Measurements from ENCODE around the gene LGALS4.
"Not testable (repeated sequence)": the region's sequence is repeated elsewhere in the genome, so short reads cannot be mapped to it uniquely, and the experiment has no call there.

Gene LGALS4

GRCh38 chr19:38793177-38793576 is 19.6 kb downstream of the LGALS4 start:
- TF ChIP-seq ZC3H10 (CRISPR knock-in tag; IDR thresholded peaks at IDR 0.05) (no peak), GLIS3 (CRISPR knock-in tag; IDR thresholded peaks at IDR 0.05) (no peak), TSHZ2 (CRISPR knock-in tag; IDR thresholded peaks at IDR 0.05) (no peak), SNAI2 (CRISPR knock-in tag; IDR thresholded peaks at IDR 0.05) (no peak), ZNF8 (CRISPR knock-in tag; IDR thresholded peaks at IDR 0.05) (no peak), PPARA (CRISPR knock-in tag; IDR thresholded peaks at IDR 0.05; ENCODE audit: borderline replicate concordance) (no peak), OSR1 (CRISPR knock-in tag; IDR thresholded peaks at IDR 0.05) (no peak), ZNF565 (CRISPR knock-in tag; conservative IDR thresholded peaks at IDR 0.05; ENCODE audit: low read depth) (no peak), ARNTL (CRISPR knock-in tag; IDR thresholded peaks at IDR 0.05; ENCODE audit: borderline replicate concordance, low read depth) (no peak), TCF4 (CRISPR knock-in tag; IDR thresholded peaks at IDR 0.05; ENCODE audit: borderline replicate concordance) (no peak)
- no peak; the same call in 2 of the 3 replicates for ATAC-seq

- no peak for ATAC-seq
- TF ChIP-seq POU6F1 (CRISPR knock-in tag; IDR thresholded peaks at IDR 0.05; ENCODE audit: borderline replicate concordance, low read depth) (no peak), ZC3H10 (CRISPR knock-in tag; IDR thresholded peaks at IDR 0.05) (no peak), SNAI2 (CRISPR knock-in tag; IDR thresholded peaks at IDR 0.05) (no peak), ZNF565 (CRISPR knock-in tag; conservative IDR thresholded peaks at IDR 0.05; ENCODE audit: low read depth) (no peak), ZNF70 (CRISPR knock-in tag; IDR thresholded peaks at IDR 0.05) (no peak), PATZ1 (CRISPR knock-in tag; IDR thresholded peaks at IDR 0.05; ENCODE audit: borderline replicate concordance) (no peak), ARNTL (CRISPR knock-in tag; IDR thresholded peaks at IDR 0.05; ENCODE audit: borderline replicate concordance, low read depth) (no peak), TSHZ2 (CRISPR knock-in tag; IDR thresholded peaks at IDR 0.05) (no peak), ZFP3 (CRISPR knock-in tag; IDR thresholded peaks at IDR 0.05) (no peak), CREB5 (CRISPR knock-in tag; IDR thresholded peaks at IDR 0.05; ENCODE audit: low read depth) (no peak), BACH2 (CRISPR knock-in tag; IDR thresholded peaks at IDR 0.05; ENCODE audit: borderline replicate concordance) (no peak), CSDC2 (CRISPR knock-in tag; IDR thresholded peaks at IDR 0.05) (no peak), TCF4 (CRISPR knock-in tag; IDR thresholded peaks at IDR 0.05; ENCODE audit: borderline replicate concordance) (no peak), PPARA (CRISPR knock-in tag; IDR thresholded peaks at IDR 0.05; ENCODE audit: borderline replicate concordance) (no peak), ZFP30 (CRISPR knock-in tag; IDR thresholded peaks at IDR 0.05) (no peak), TOX (CRISPR knock-in tag; IDR thresholded peaks at IDR 0.05; ENCODE audit: borderline replicate concordance) (no peak), RARB (CRISPR knock-in tag; IDR thresholded peaks at IDR 0.05) (no peak), ISL1 (CRISPR knock-in tag; IDR thresholded peaks at IDR 0.05) (no peak), GLIS3 (CRISPR knock-in tag; IDR thresholded peaks at IDR 0.05) (no peak), ZNF8 (CRISPR knock-in tag; IDR thresholded peaks at IDR 0.05) (no peak)
These were observed 20.3 kb downstream of the LGALS4 start for GRCh38 chr19:38792250-38793111.

GRCh38 chr19:38791451-38792064 is 21.2 kb downstream of the LGALS4 start:
- peak; percentile 78 for ATAC-seq

- not testable (repeated sequence) for ATAC-seq
These were observed 22.0 kb downstream of the LGALS4 start for GRCh38 chr19:38790507-38791403.

All from SK-N-SH treated with all-trans-retinoic acid at 6 μM for 48 hours (cell line).